H9 (cell line): Measurements from ENCODE around the gene TSPAN4. TPM values are rescaled to one million over a fixed set of nuclear protein-coding genes. Genes with fewer than 3 reads are reported as not detected.

Experiments used
- DNase-seq: peaks from one replicate; pipeline ENCODE4 v3.0.0-alpha.2; 2017
- H2AFZ ChIP-seq: one replicate; pipeline ENCODE4 v1.6.1; 2013; ENCODE audit warnings: mild to moderate bottlenecking, low read length, control low read depth, moderate library complexity
- H2AK5ac ChIP-seq: 2 replicates; pipeline ENCODE4 v1.6.1; 2013; ENCODE audit warnings: low read length, control low read depth, mixed read lengths; ENCODE audit not compliant: insufficient read length
- H2BK120ac ChIP-seq: one replicate; pipeline ENCODE4 v1.6.1; 2013; ENCODE audit warnings: low read depth, mild to moderate bottlenecking, low read length, control low read depth, inconsistent platforms; ENCODE audit not compliant: poor library complexity, severe bottlenecking
- H2BK12ac ChIP-seq: 2 replicates; pipeline ENCODE4 v1.6.1; 2013; ENCODE audit warnings: low read length, control low read depth, mixed read lengths, low read depth; ENCODE audit not compliant: insufficient read length
- H2BK15ac ChIP-seq: 2 replicates; pipeline ENCODE4 v1.6.1; 2013; ENCODE audit warnings: low read depth, low read length, control low read depth
- H2BK20ac ChIP-seq: one replicate; pipeline ENCODE4 v1.6.1; 2013; ENCODE audit warnings: low read depth, mild to moderate bottlenecking, low read length, control low read depth, inconsistent platforms; ENCODE audit not compliant: poor library complexity, severe bottlenecking
- H2BK5ac ChIP-seq: 2 replicates; pipeline ENCODE4 v1.6.1; 2013; ENCODE audit warnings: low read length, control low read depth, mixed read lengths; ENCODE audit not compliant: insufficient read length
- H3K14ac ChIP-seq: 2 replicates; pipeline ENCODE4 v1.6.1; 2013; ENCODE audit warnings: low read length, control low read depth; ENCODE audit not compliant: insufficient read depth
- H3K18ac ChIP-seq: 2 replicates; pipeline ENCODE4 v1.6.1; 2013; ENCODE audit warnings: low read depth, mild to moderate bottlenecking, mixed read lengths, low read length, control low read depth; ENCODE audit not compliant: insufficient read length
- H3K23ac ChIP-seq: 2 replicates; pipeline ENCODE4 v1.6.1; 2013; ENCODE audit warnings: low read length, control low read depth, mixed read lengths, low read depth; ENCODE audit not compliant: insufficient read length
- H3K23me2 ChIP-seq: 2 replicates; pipeline ENCODE4 v1.6.1; 2013; ENCODE audit warnings: low read depth, mild to moderate bottlenecking, mixed read lengths, low read length, control low read depth; ENCODE audit not compliant: insufficient read length, poor library complexity, severe bottlenecking
- H3K27ac ChIP-seq: 2 replicates; pipeline ENCODE4 v1.5.1; 2013; ENCODE audit warnings: low read length, control low read depth, mixed read lengths, low read depth; ENCODE audit not compliant: insufficient read length
- H3K27me3 ChIP-seq: 2 replicates; pipeline ENCODE4 v1.6.1; 2013; ENCODE audit warnings: low read length, control low read depth, inconsistent platforms; ENCODE audit not compliant: insufficient read depth
- H3K4ac ChIP-seq: 2 replicates; pipeline ENCODE4 v1.6.1; 2013; ENCODE audit warnings: low read depth, mild to moderate bottlenecking, control low read depth, inconsistent platforms, low read length, moderate library complexity
- H3K4me1 ChIP-seq: 2 replicates; pipeline ENCODE4 v1.6.1; 2013; ENCODE audit warnings: low read length, control low read depth, inconsistent platforms; ENCODE audit not compliant: insufficient read depth
- H3K4me2 ChIP-seq: 2 replicates; pipeline ENCODE4 v1.6.1; 2013; ENCODE audit warnings: low read length, control low read depth, mixed read lengths; ENCODE audit not compliant: insufficient read length, insufficient read depth
- H3K56ac ChIP-seq: 2 replicates; pipeline ENCODE4 v1.6.1; 2013; ENCODE audit warnings: low read depth, mild to moderate bottlenecking, mixed read lengths, low read length, control low read depth; ENCODE audit not compliant: insufficient read length
- H3K79me1 ChIP-seq: 2 replicates; pipeline ENCODE4 v1.6.1; 2013; ENCODE audit warnings: low read depth, mild to moderate bottlenecking, moderate library complexity, low read length, control low read depth, inconsistent platforms; ENCODE audit not compliant: insufficient read depth, poor library complexity, severe bottlenecking
- H3K79me2 ChIP-seq: 2 replicates; pipeline ENCODE4 v1.6.1; 2013; ENCODE audit warnings: low read length, control low read depth, inconsistent platforms; ENCODE audit not compliant: insufficient read depth
- H3K9ac ChIP-seq: 2 replicates; pipeline ENCODE4 v1.6.1; 2013; ENCODE audit warnings: low read length, control low read depth, mixed read lengths; ENCODE audit not compliant: insufficient read length; ENCODE audit errors: extremely low read depth
- H3K9me3 ChIP-seq: one replicate; pipeline ENCODE4 v1.6.1; 2013; ENCODE audit warnings: low read depth, low read length, inconsistent platforms; ENCODE audit not compliant: control insufficient read depth
- H3T11ph ChIP-seq: one replicate; pipeline ENCODE4 v1.6.1; 2013; ENCODE audit warnings: mild to moderate bottlenecking, low read length, control low read depth, inconsistent platforms
- H4K20me1 ChIP-seq: one replicate; pipeline ENCODE4 v1.6.1; 2013; ENCODE audit not compliant: control insufficient read depth, insufficient read length, insufficient read depth
- H4K5ac ChIP-seq: 2 replicates; pipeline ENCODE4 v1.6.1; 2013; ENCODE audit warnings: low read depth, mild to moderate bottlenecking, mixed read lengths, low read length, control low read depth; ENCODE audit not compliant: insufficient read length
- H4K8ac ChIP-seq: replicated peaks from 2 replicates; pipeline ENCODE4 v1.6.1; 2013; ENCODE audit warnings: low read length, control low read depth, mixed read lengths, low read depth; ENCODE audit not compliant: insufficient read length
- H4K91ac ChIP-seq: 2 replicates; pipeline ENCODE4 v1.6.1; 2013; ENCODE audit warnings: low read depth, mild to moderate bottlenecking, moderate library complexity, mixed read lengths, low read length, control low read depth; ENCODE audit not compliant: insufficient read length
- H3K27ac Mint-ChIP-seq, 3 experiments: 2 replicates in 2 of 3; 3 replicates in 1 of 3; pipeline ENCODE4 v1.8.0; 2020 to 2021; ENCODE audit warnings: mixed read lengths in 3 of 3, mild to moderate bottlenecking in 1 of 3, moderate library complexity in 1 of 3
- H3K27me3 Mint-ChIP-seq: 2 replicates; pipeline ENCODE4 v1.8.0; 2021; ENCODE audit warnings: low read depth, mild to moderate bottlenecking, moderate library complexity, mixed read lengths
- H3K36me3 Mint-ChIP-seq, 3 experiments: 2 replicates in 2 of 3; 3 replicates in 1 of 3; pipeline ENCODE4 v1.8.0; 2020 to 2021; ENCODE audit warnings: low read depth in 3 of 3, mixed read lengths in 3 of 3; ENCODE audit not compliant: insufficient read depth in 1 of 3
- H3K4me1 Mint-ChIP-seq, 2 experiments: 2 replicates each; pipeline ENCODE4 v1.8.0; 2020; ENCODE audit warnings: mixed read lengths in 2 of 2
- H3K4me3 Mint-ChIP-seq, 2 experiments: 2 replicates in 1 of 2; 3 replicates in 1 of 2; pipeline ENCODE4 v1.8.0; 2020 to 2021; ENCODE audit warnings: mild to moderate bottlenecking in 2 of 2, mixed read lengths in 2 of 2, moderate library complexity in 1 of 2
- H3K9me3 Mint-ChIP-seq, 2 experiments: 2 replicates in 1 of 2; 3 replicates in 1 of 2; pipeline ENCODE4 v1.8.0; 2020; ENCODE audit warnings: mild to moderate bottlenecking in 2 of 2, mixed read lengths in 2 of 2, moderate library complexity in 1 of 2
- WGBS: extraction: QIAGEN DNeasy Blood & Tissue Kit; methylation state at CpG from one replicate; pipeline ENCODE4 v1.1.7; 2013; ENCODE audit warnings: missing lambda C conversion rate, low lambda C conversion rate, mixed read lengths; ENCODE audit not compliant: insufficient read length; ENCODE audit errors: extremely low coverage; 5-methylcytosine and 5-hydroxymethylcytosine counted together
- total RNA-seq: library from RNA; stranded (reverse); gene quantifications from 2 replicates; pipeline ENCODE4 v1.2.1, GENCODE V29; 2021
- TF ChIP-seq, protein P1 (sequence below): fragments of 200-600 bp; sonication (generic); conservative IDR thresholded peaks from 3 replicates; pipeline ENCODE4 v1.8.0; 2021; ENCODE audit warnings: antibody characterized with exemption, mild to moderate bottlenecking

Gene TSPAN4
- total RNA-seq, 1 experiment from 2014 or later: 64.6 TPM

DNA sequence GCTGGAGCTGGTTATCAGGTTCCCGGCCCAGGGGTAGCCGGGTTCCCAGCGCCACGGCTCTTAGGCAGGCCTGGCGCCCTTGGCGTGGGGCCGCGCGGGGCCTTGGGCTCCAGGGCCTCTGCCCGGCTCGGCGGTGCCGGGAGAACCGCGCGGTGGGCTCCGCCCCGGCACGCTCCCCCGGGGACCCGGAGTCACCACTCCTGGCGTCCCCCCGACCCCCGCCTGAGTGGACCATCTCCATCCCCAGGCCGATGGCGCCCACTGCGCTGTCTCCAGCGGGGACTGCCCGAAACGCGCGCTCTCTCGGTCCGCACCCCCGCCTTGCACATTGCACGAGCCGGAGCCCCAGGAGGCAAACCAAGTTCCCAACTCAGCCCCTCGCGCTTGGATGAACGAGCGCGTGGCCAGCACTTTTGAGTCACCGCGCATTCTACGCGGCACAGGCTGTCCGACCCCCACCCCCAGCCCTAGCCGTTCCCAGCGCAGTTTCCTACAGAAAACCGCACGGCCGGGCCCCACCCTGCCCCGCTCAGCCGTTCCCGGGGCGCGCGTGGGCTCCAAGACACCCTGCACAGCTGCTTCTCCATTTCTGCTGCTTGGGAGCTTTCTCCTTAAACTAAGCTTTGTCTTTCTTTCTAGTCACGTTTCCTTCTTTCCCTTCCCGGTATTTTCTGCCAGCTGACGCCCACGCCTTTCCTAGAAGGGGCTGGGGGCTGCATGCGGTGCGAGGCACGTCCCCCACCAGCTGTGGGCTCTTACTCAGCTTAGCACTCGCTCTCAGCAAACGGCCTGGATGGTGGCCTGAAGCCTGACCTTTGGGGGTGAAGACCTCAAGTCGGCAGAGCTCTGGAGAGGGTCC, 68.6 kb downstream of the TSPAN4 start:
- Mint-ChIP-seq H3K4me1 (peaks cover 9 to 14% of the 10 kb centered on the region in 2 experiments), H3K27me3 (no peaks in the 10 kb centered on the region), H3K36me3 (peaks cover 0 to 24% (median 12%) of the 10 kb centered on the region in 3 experiments; a peak in 5 of 7 replicates), H3K9me3 (no peaks in the 10 kb centered on the region; a peak in 1 of 5 replicates), H3K27ac (peak overlapping the region; percentile 82 to 90 (median 85); a peak in 6 of 7 replicates), H3K4me3 (peak overlapping the region; percentile 77 to 86)
- Histone ChIP-seq H3K79me1 (peaks cover 6% of the 10 kb centered on the region), H3K27me3 (no peaks in the 10 kb centered on the region), H3K27ac (no peak overlapping the region), H3K23ac (no peak overlapping the region), H3K23me2 (peaks cover 18% of the 10 kb centered on the region), H3K18ac (peak overlapping the region; percentile 32), H2BK120ac (peak overlapping the region; percentile 53), H2BK12ac (no peak overlapping the region), H3K14ac (peak overlapping the region; percentile 21; the same call in 1 of the 2 replicates), H2BK5ac (no peak overlapping the region), H3K4me2 (peak overlapping the region; percentile 43), H3K79me2 (peaks cover 3% of the 10 kb centered on the region; the same call in 1 of the 2 replicates), H3K4ac (no peak overlapping the region), H2AFZ (no peak overlapping the region), H3K9me3 (no peaks in the 10 kb centered on the region), H4K5ac (no peak overlapping the region), H3K56ac (no peak overlapping the region), H3T11ph (no peak overlapping the region), H3K9ac (peak overlapping the region; percentile 23), H2BK15ac (no peak overlapping the region), H4K20me1 (peaks cover 3% of the 10 kb centered on the region), H4K8ac (no peak overlapping the region), H2BK20ac (no peak overlapping the region), H3K4me1 (no peaks in the 10 kb centered on the region; the same call in 1 of the 2 replicates), H4K91ac (no peak overlapping the region), H2AK5ac (no peak overlapping the region)
- WGBS: no CpG with 5 or more reads among the region's 68 CpGs
- TF ChIP-seq, protein P1, sequence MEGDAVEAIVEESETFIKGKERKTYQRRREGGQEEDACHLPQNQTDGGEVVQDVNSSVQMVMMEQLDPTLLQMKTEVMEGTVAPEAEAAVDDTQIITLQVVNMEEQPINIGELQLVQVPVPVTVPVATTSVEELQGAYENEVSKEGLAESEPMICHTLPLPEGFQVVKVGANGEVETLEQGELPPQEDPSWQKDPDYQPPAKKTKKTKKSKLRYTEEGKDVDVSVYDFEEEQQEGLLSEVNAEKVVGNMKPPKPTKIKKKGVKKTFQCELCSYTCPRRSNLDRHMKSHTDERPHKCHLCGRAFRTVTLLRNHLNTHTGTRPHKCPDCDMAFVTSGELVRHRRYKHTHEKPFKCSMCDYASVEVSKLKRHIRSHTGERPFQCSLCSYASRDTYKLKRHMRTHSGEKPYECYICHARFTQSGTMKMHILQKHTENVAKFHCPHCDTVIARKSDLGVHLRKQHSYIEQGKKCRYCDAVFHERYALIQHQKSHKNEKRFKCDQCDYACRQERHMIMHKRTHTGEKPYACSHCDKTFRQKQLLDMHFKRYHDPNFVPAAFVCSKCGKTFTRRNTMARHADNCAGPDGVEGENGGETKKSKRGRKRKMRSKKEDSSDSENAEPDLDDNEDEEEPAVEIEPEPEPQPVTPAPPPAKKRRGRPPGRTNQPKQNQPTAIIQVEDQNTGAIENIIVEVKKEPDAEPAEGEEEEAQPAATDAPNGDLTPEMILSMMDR: peak; percentile 27; the same call in 2 of the 3 replicates
- DNase-seq: peak; percentile 60
